Muscle layer of duodenum (tissue), 2 donors: ENCODE results near the gene LGR4.

ENCODE experiments used
- H3K27ac ChIP-seq: one replicate; pipeline ENCODE4 v1.7.0; 2013; ENCODE audit warnings: mild to moderate bottlenecking, low read length
- H3K27me3 ChIP-seq: one replicate; pipeline ENCODE4 v1.7.0; 2013; ENCODE audit warnings: low read depth, mild to moderate bottlenecking, control low read depth, low read length
- H3K36me3 ChIP-seq, 2 donors: one replicate each; pipeline ENCODE4 v1.7.0; 2013; ENCODE audit warnings: low read length in 2 of 2, control low read depth in 1 of 2, mild to moderate bottlenecking in 1 of 2; ENCODE audit not compliant: insufficient read depth in 2 of 2, control insufficient read depth in 1 of 2
- H3K4me1 ChIP-seq, 2 donors: one replicate each; pipeline ENCODE4 v1.7.0; 2013; ENCODE audit warnings: low read length in 2 of 2, mild to moderate bottlenecking in 2 of 2, control low read depth in 1 of 2, moderate library complexity in 1 of 2; ENCODE audit not compliant: insufficient read depth in 2 of 2, control insufficient read depth in 1 of 2
- H3K4me3 ChIP-seq, 2 donors: one replicate each; pipeline ENCODE4 v1.7.0; 2013; ENCODE audit warnings: low read length in 2 of 2, low read depth in 1 of 2, mild to moderate bottlenecking in 1 of 2
- H3K9me3 ChIP-seq, 2 donors: one replicate each; pipeline ENCODE4 v1.7.0; 2013; ENCODE audit warnings: low read length in 2 of 2, control low read depth in 1 of 2, mild to moderate bottlenecking in 1 of 2; ENCODE audit not compliant: control insufficient read depth in 1 of 2
- donor health status: healthy.

The LGR4 gene

DNA sequence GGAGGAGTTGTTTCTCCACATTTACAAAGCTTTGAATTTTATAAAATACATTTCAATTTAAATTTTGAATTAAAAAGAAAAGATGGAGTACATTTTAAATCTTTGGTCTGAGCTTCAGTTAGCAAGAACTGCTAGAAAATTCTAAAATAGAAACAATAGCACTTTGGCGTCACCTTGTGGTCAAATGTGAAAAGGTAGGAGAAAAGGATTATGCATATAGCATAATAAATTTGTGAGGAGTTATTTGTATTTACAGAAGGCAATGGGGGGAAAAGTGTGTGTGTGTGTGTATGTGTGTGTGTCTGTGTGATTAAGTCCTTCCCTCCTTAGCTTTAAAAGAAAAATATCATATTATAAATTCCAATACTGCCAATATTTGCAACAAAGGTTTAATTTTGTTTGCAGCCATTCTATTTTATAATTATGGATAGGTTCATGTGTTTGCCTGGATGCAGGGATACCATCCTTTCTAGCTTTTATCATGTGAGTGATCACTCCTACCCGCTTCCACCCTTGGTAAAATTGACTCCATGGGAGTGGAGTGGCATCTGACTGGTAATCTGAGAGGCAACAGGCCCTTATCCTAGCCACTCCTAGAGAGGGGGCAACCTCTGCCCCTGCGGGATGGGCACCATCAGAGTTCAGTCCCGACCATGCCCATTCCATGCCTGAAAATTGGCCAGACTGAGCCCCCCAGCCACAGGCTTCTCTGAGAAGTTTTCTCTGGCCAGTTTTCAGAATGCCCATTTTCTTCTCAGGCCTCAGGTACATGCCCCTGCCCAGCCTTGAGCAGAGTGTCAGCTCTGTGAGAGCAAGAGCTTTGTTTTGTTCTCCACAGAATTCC, 13.6 kb upstream of the LGR4 start:
- Histone ChIP-seq H3K27ac (no peak overlapping the region), H3K9me3 (no peaks in the 10 kb centered on the region), H3K27me3 (no peaks in the 10 kb centered on the region), H3K4me1 (no peaks in the 10 kb centered on the region), H3K36me3 (peaks cover 8 to 10% of the 10 kb centered on the region in 2 donors), H3K4me3 (no peak overlapping the region)

GRCh38 chr11:27482793-27483192, 10.2 kb upstream of the LGR4 start:
- Histone ChIP-seq H3K27me3 (no peaks in the 10 kb centered on the region), H3K4me1 (no peaks in the 10 kb centered on the region), H3K27ac (no peak overlapping the region), H3K9me3 (no peaks in the 10 kb centered on the region), H3K4me3 (no peak overlapping the region), H3K36me3 (no peaks in the 10 kb centered on the region)

- Histone ChIP-seq H3K9me3 (no peaks in the 10 kb centered on the region), H3K4me3 (no peak overlapping the region), H3K4me1 (no peaks in the 10 kb centered on the region), H3K27me3 (no peaks in the 10 kb centered on the region), H3K27ac (no peak overlapping the region), H3K36me3 (no peaks in the 10 kb centered on the region)
Observed at GRCh38 chr11:27481992-27482391, 9.4 kb upstream of the LGR4 start.

DNA sequence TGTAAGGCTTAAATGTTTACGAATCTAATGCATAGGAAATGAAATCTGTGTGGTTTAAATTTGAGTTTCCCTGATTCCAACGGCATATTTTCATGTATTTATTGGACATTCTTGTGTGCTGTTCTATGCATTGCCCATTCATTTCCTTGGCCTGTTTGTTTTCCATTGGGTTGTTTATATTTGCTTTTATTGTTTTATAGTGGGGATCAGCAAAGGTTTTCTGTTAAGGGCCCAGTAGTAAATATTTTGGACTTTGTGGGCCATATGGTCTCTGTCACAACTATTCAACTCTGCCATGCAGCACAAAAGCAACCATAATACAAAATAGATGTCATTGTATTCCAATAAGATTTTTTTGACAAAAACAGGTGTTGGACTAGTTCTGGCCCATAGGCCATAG, 5.2 kb upstream of the LGR4 start:
- no peaks in the 10 kb centered on the region for H3K36me3 ChIP-seq
- H3K4me3 ChIP-seq: no peak overlapping the region
- no peak overlapping the region for H3K27ac ChIP-seq
- no peaks in the 10 kb centered on the region for H3K9me3 ChIP-seq
- peaks cover 0 to 4% of the 10 kb centered on the region in 2 donors for H3K4me1 ChIP-seq
- no peaks in the 10 kb centered on the region for H3K27me3 ChIP-seq

DNA sequence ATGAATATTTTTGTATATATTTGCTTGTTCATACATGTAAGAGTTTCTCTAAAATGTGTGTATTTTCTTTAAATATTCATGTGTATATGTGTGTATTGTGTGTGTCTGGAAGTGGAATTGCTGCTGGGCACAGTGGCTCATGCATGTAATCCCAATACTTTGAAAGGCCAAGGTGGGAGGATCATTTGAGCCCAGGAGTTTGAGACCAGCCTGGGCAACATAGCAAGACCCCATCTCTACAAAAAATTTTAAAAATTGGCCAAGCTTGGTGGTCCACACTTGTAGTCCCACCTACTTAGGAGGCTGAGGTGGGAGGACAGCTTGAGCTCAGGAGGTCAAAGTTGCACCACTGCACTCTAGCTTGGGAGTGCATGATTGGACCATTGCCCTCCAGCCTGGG, 4.7 kb upstream of the LGR4 start:
- peaks cover 0 to 4% of the 10 kb centered on the region in 2 donors for H3K4me1 ChIP-seq
- no peak overlapping the region for H3K4me3 ChIP-seq
- H3K27ac ChIP-seq: no peak overlapping the region
- no peaks in the 10 kb centered on the region for H3K36me3 ChIP-seq
- no peaks in the 10 kb centered on the region for H3K27me3 ChIP-seq
- H3K9me3 ChIP-seq: no peaks in the 10 kb centered on the region

DNA sequence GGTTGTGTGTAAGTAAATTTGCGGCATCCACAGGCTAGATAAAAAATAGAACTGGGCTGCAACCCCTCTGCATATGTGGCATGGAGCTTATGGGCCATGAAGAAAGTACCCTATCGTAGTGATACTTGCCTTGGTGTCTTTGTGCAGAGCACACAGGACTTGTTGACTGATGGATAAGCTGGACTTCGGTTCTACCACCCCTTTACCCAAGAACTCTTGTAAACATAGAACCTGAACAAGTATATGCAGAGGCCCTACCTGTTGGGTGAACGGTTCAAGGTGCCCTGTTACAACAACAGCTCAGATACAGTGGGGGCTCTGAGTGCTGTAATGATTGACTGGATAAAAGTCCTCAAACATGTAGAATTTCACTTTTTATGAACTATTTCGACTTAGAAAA, 3.0 kb upstream of the LGR4 start:
- Histone ChIP-seq H3K4me3 (no peak overlapping the region), H3K27me3 (no peaks in the 10 kb centered on the region), H3K27ac (no peak overlapping the region), H3K9me3 (no peaks in the 10 kb centered on the region), H3K36me3 (no peaks in the 10 kb centered on the region), H3K4me1 (peaks cover 4 to 10% of the 10 kb centered on the region in 2 donors)

DNA sequence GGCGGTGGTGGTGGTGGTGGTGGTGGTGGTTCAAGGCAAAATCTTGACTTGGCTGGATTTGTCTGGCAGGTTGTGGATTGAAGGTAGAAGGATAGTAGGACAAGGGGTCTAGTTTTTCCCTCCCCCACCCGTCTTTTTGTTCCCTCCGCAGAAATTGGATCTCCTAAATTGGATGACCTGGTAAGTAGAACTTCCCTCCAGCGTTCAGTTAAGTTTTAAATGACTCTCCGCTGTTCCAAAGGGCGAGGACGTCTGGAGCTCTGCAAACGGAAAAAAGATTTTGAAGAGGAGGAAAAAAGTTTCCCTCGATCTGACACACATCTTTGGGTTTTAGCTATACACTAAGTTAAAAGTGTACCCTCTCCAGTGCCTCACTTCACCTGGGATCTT, 422 bp upstream of the LGR4 start:
- Histone ChIP-seq H3K4me3 (peak overlapping the region; percentile 67 to 96), H3K27me3 (no peaks in the 10 kb centered on the region), H3K9me3 (no peaks in the 10 kb centered on the region), H3K36me3 (no peaks in the 10 kb centered on the region), H3K27ac (no peak overlapping the region), H3K4me1 (peaks cover 7 to 24% of the 10 kb centered on the region in 2 donors)

DNA sequence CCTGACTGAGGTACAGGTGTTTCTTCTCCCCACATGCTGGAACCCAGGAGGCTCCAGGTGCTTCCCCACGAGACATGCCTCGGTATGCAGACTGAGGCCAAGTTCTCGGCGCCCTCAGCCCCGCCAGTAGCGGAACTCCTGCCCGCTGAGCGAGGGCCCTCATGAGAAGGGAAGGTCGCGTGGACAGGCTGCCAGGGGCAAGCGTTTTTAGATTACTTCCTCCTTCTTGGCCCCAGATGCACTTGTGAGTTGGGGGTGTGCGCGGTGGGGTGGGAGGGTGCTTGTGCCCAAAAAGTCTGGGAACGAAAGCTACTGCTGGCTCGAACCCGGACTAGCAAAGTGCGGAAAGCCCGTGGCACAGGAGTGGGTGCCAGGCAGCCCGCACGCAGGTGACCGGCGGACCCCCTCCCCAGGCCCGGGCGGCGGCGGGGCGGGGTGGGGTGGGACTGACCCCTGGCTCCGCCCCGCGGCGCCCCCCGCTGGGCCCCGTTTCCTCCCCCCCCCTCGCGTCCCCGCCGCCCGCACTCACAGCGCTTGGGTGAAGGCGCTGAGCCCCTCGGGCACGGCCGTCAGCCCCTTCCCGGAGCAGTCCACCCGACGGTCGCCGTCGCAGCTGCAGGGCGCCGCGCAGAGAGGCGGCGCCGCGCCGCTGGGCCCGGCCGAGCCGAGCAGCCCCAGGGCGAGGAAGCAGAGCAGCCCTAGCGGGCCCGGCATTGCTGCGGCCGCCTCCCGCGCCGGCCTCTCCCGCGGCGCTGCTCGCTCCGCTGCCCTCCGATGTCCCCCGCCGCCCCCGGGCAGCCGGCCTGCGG, 797 bp downstream of the LGR4 start:
- H3K36me3 ChIP-seq: no peaks in the 10 kb centered on the region
- H3K9me3 ChIP-seq: no peaks in the 10 kb centered on the region
- peak overlapping the region; percentile 77 for H3K27ac ChIP-seq
- peaks cover 15 to 24% of the 10 kb centered on the region in 2 donors for H3K4me1 ChIP-seq
- peak overlapping the region; percentile 85 to 96 for H3K4me3 ChIP-seq
- no peaks in the 10 kb centered on the region for H3K27me3 ChIP-seq

DNA sequence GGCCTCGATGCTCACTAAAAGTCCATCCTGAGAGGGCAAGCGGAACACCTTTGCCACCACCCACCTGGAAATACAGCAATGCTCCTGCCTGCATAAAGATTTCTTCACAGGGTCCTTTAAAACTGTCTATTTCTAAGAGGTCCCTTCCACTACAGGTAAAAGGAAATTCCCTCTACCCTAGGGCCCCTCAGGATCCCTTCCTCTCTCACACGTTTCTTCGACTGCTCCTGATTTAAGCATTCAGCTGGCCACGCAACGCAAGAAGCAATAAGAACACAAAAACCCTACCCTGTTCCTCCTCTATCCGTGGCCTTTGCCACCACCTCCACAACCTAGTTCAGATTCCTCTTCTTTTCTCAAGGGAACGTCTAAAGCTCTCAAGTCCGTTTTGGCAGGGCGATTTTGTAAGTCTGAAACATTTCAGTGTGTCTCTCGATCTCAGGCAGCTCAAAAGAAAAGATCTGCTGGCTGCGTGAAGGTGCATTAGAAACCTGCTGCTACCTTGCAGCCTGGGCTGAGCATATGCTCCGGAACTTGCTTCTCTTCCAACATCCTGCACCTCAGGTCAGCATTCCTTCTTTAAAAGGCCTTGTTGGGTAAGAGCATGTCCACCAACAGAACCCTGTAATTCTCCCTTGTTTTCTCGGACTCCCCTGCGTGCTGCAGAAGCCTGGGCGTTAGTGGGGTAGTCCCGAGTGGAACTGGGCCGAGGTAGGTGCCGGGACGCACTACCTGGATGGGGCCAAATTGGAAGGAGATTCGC, 1.6 kb downstream of the LGR4 start:
- Histone ChIP-seq H3K36me3 (no peaks in the 10 kb centered on the region), H3K27me3 (no peaks in the 10 kb centered on the region), H3K27ac (peak overlapping the region; percentile 77), H3K4me3 (peak overlapping the region; percentile 85 to 96), H3K4me1 (peaks cover 15 to 24% of the 10 kb centered on the region in 2 donors), H3K9me3 (no peaks in the 10 kb centered on the region)

- peak overlapping the region; percentile 77 for H3K27ac ChIP-seq
- H3K4me3 ChIP-seq: peak overlapping the region; percentile 85 to 96
- H3K27me3 ChIP-seq: no peaks in the 10 kb centered on the region
- peaks cover 15 to 24% of the 10 kb centered on the region in 2 donors for H3K4me1 ChIP-seq
- no peaks in the 10 kb centered on the region for H3K36me3 ChIP-seq
- H3K9me3 ChIP-seq: no peaks in the 10 kb centered on the region
Observed at GRCh38 chr11:27470166-27470565, 2.4 kb downstream of the LGR4 start.
